CD4-positive, alpha-beta T cell treated with Interleukin-15 for 1 hour (primary cell): ENCODE data around the gene RUFY2.
"Not testable (repeated sequence)": the region's sequence is repeated elsewhere in the genome, so short reads cannot be mapped to it uniquely, and the experiment has no call there.

Source experiments
- DNase-seq: peaks from one replicate; pipeline ENCODE4 v3.0.0-alpha.2; 2020

Gene RUFY2, protein sequence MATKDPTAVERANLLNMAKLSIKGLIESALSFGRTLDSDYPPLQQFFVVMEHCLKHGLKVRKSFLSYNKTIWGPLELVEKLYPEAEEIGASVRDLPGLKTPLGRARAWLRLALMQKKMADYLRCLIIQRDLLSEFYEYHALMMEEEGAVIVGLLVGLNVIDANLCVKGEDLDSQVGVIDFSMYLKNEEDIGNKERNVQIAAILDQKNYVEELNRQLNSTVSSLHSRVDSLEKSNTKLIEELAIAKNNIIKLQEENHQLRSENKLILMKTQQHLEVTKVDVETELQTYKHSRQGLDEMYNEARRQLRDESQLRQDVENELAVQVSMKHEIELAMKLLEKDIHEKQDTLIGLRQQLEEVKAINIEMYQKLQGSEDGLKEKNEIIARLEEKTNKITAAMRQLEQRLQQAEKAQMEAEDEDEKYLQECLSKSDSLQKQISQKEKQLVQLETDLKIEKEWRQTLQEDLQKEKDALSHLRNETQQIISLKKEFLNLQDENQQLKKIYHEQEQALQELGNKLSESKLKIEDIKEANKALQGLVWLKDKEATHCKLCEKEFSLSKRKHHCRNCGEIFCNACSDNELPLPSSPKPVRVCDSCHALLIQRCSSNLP

GRCh38 chr10:68406815-68407548 lies at the start of gene RUFY2:
RUFY2 (minus strand) TSS chr10:68407277; CDS start chr10:68407189, 88 bp downstream.
- peak; percentile 79 for DNase-seq

- not testable (repeated sequence) for DNase-seq
Measured at GRCh38 chr10:68449698-68450097, 42.6 kb upstream of the RUFY2 start.

GRCh38 chr10:68446179-68446578 lies 39.1 kb upstream of the RUFY2 start:
- DNase-seq, result no peak

DNA sequence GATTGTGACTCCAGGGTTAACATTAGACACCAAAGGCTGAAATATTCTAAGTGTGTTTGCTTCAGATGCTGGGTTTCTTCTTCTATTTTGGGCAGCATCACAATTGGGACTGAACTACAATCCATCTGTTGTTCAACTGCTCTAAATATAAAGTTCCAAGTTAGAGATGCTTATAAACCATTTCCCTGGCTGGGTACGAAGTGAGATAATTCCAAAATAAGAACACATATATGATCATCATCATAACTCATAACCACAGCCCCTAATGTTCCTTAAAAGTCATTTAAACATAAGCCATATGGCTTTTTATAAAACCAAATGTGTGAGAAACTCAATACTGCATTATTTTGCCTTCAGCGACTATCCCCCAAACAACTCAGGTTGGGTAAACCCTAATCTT lies 35.9 kb upstream of the RUFY2 start:
- no peak for DNase-seq

DNA sequence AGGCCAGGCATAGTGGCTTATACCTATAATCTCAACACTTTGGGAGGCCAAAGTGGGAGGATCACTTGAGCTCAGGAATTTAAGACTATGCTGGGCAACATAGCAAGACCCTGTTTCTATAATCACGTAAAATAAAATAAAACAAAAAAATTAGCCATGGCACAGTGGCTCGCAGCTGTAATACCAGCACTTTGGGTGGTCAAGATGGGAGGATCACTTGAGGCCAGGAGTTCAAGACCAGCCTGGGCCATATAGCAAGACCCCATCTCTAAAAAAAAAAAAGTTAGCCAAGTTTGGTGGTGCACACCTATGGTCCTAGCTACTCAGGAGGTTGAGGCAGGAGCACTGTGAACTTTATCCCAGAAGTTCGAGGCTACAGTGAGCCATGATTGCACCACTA lies 33.8 kb upstream of the RUFY2 start:
- no peak for DNase-seq

GRCh38 chr10:68435803-68436202 lies 28.7 kb upstream of the RUFY2 start:
- no peak for DNase-seq

GRCh38 chr10:68434657-68435056 lies 27.6 kb upstream of the RUFY2 start:
- no peak for DNase-seq

DNA sequence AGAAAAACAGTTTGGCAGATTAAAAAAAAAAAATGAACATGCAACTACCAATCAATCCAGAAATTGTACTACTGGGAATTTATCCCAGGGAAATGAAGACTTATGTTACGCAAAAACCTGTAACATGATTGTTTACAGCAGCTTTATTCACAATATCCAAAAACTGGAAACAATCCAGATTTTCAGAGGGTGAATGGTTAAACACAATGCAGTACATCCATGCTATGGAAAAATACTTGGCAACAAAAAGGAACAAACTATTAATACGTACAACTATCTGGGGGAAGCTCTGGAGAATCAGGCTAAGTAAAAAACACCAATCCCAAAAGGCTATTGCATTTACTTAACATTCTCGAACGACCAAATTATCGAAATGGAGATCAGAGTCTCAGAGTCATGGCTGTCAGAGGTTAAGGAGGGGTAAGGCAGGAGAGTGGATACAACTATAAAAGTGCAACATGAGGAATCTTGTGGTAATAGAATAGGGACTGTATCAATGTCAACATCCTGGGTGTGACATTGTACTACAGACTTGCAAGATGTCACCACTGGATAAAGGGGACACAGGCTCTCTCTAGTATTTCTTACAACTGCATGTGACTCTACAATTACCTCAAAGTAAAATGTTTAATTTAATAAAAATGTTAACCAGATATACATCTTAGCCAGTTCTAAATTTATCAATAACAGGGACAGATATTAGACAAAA lies 21.5 kb upstream of the RUFY2 start:
- no peak for DNase-seq

- no peak for DNase-seq
Measured at GRCh38 chr10:68424454-68425014, 17.5 kb upstream of the RUFY2 start.

- DNase-seq, result no peak
Measured at GRCh38 chr10:68423522-68423921, 16.4 kb upstream of the RUFY2 start.

GRCh38 chr10:68419376-68419775 lies 12.3 kb upstream of the RUFY2 start:
- no peak for DNase-seq

- no peak for DNase-seq
Measured at GRCh38 chr10:68408898-68409518, 1.9 kb upstream of the RUFY2 start.

- DNase-seq, result no peak
Measured at GRCh38 chr10:68406111-68406814, 814 bp downstream of the RUFY2 start.

DNA sequence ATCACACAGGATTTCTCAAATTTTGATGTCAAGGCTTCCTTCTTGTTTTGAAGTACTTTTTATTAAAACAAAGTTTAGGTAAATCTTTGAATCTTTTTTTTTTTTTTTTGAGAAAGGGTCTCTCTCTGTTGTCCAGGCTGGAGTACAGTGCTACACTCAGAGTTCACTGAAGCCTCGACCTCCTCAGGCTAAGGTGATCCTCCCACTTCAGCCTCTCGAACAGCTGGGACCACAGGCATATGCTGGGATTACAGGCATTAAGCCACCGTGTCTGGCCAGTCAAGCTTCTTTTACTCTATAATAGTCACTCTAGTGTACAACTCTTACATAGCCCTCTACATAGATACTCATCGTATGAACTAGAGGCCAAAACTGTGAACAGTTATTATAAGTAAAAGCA lies 3.4 kb downstream of the RUFY2 start:
- no peak for DNase-seq

GRCh38 chr10:68402276-68402675 lies 4.8 kb downstream of the RUFY2 start:
- DNase-seq, result no peak

DNA sequence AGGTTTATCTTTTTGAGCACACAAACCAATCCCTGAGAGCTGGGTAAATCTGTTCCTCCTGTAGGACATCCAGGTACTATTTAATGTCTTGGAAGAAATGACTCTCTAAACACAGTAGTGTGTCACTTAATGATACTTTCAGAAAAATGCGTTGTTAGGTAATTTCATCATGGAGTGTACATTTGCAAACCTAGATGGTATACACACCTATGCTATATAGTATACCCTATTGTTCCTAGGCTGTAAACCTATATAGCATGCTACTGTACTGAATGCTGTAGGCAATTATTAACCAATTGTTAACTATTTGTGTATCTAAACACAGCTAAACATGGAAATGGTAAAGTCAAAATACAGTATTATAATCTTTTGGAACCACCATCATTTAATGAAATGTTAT lies 10.1 kb downstream of the RUFY2 start:
- DNase-seq, result no peak

DNA sequence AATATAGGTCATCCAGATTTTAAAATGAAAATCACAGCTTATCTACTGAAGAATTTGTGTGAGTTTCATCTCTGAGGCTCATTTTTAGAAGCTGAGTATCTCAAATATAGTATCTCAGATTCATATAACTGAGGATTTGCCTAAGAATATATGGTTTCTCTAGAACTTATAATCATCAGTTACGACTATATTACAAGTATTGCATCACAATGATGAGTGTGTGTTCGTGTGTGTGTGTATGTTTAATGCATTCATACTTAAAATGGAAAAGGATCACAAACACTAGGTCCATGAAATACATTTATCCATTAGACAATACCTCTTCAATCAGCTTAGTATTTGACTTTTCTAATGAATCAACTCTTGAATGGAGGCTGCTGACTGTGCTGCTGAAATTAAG lies 21.3 kb downstream of the RUFY2 start:
- no peak for DNase-seq

GRCh38 chr10:68371604-68372003 lies 35.5 kb downstream of the RUFY2 start:
- DNase-seq, result no peak

GRCh38 chr10:68367121-68367520 lies 40.0 kb downstream of the RUFY2 start:
- no peak for DNase-seq

- no peak for DNase-seq
Measured at GRCh38 chr10:68366600-68366999, 40.5 kb downstream of the RUFY2 start.

- no peak for DNase-seq
Measured at GRCh38 chr10:68365611-68366010, 41.5 kb downstream of the RUFY2 start.
